ENCODE results near the gene SH3PXD2A.
"Not testable (repeated sequence)": the region's sequence is repeated elsewhere in the genome, so short reads cannot be mapped to it uniquely, and the experiment has no call there.

Gene SH3PXD2A

GRCh38 chr10:103765168-103765567 is 90.2 kb downstream of the SH3PXD2A start:
- DNase-seq, result peak; percentile 90

DNA sequence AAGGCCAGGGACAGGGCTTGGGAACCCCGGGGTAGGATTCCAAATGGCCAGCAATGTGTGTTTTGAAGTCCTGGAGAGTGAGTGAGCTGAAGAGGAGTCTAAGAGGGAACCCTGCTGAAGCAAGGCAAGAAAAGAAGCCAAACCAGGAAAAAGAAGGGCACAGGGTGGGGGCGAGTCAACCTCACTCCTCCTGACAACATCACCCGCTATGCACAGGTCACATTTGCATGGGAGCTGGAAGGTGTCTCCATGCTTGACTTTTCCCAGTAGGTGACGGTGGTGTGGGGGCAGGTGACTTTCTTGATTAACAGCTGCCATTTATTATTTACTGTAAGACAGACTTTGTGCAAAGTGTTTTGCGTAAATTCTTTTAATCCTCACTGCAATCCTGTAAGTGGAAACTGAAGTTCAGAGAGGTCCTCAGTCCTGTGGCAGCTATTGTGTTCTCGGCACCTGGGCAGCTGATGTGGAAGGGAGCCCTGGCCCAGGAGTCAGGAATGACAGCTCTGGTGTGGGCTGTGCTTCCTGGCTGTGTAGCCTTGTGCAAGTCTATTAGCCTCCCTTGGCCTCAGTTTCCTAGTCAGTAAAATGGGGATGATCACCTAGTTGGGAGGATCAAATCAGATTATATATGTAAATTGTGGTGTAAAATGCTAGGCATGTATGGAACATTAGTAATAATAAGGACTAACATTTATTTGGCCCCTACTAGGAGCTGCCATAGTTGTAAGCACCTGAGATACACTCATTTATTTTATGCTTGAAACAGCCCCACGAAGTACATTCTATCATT is 90.9 kb downstream of the SH3PXD2A start:
- no peak for DNase-seq

GRCh38 chr10:103763374-103764202 is 91.8 kb downstream of the SH3PXD2A start:
- DNase-seq, result peak; percentile 52

DNA sequence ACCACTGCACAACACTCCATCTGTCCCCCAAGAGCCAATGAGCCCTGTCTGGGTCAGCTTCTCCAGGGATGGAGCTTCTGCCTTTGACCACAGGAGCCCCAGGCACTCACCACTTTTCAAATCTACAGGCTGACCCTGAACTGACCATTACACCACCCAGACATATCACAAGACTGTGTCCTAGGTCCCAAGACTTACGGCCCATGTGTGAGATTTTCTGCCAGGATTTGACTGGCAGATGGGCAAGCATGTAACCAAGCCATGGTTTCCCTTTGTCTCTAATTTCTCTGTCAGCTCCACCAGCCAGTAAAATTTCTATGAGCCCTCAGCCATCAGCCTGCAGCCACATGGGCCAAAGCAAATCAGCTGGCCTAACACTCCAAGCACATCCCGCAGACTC is 92.5 kb downstream of the SH3PXD2A start:
- no peak for DNase-seq

GRCh38 chr10:103762162-103762561 is 93.2 kb downstream of the SH3PXD2A start:
- no peak for DNase-seq

DNA sequence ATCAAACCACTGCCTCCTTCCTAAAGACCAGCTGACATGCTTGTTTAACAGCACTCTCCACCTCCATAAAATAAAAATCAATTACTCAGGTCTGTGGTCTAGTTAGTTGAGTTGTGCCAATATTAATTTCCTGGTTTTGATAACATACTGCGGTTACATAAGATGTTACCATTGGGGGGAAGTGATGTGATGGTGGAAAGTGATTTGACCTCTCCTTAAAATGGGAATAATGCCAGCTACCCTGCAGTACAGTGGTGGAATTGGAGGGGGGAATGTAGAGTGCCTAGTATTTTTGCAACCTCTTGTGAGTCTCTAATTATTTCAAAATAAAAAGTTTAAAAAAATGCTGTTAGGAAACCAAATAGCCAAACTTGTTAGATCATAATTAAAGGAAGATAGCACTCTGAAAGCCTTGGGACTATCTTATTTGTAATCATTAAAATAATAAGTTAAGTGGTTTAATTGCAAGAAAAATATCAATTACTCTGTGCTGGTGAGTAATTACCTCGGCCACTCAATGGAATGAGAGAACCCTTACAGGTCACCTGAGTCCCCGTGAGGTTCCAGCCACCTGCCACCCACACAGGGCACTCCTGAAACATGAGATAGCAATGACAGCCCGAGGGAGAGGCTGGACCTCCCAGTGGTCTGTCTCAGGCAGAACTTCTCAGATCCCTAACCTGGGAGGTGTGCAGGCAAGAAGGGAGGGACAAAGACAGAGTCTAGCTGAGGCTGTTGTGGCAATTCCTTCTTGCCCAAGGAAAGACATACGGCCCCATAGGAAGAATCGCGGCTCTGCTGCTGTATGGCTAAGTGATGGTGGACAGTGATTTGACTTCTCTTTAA is 94.1 kb downstream of the SH3PXD2A start:
- no peak for DNase-seq

DNA sequence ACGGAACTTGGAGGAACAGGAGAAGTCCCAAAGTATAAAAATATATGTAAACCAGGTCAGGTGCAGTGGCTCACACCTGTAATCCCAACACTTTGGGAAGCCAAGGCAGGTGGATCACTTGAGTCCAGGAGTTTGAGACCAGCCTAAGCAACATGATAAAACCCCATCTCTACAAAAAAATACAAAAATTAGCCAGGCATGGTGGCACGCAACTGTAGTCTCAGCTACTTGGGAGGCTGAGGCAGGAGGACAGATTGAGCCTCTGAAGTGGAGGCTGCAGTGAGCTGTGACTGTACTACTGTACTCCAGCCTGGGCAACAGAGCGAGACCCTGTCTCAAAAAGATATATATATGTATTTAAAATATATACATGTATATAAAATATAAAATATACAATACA is 95.1 kb downstream of the SH3PXD2A start:
- not testable (repeated sequence) for DNase-seq

DNA sequence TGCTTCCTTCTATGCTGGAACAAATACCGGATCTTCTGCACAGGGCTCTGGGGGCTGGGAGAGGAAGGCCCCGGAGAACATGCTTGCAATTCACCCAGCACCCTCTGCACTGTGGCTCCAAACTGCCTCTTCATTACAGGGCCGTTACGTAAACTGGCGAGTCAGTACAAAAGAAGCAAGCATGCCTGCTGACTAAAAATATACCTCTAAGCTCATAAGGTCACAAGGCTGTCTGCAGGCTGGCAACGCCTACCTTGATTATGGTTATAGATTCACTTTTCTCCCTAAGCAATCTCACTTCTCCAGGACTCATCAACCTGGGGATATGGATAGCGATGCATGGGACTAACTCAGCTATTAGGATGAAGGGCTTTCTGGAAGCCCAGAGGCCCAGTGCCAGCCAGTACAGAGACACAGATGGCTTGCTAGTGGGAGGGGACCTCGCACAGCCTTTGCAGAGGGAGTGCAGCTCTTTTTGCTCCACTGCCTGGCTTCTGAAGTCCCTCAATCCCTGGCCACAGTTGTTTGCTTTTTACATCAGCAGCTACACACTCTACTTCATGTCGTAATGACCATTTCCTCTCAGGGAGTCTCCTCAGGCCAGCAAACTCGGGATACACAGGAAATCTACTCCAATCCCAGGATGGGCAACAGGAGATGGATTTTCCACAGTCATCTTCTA is 96.1 kb downstream of the SH3PXD2A start:
- DNase-seq, result peak; percentile 71

DNA sequence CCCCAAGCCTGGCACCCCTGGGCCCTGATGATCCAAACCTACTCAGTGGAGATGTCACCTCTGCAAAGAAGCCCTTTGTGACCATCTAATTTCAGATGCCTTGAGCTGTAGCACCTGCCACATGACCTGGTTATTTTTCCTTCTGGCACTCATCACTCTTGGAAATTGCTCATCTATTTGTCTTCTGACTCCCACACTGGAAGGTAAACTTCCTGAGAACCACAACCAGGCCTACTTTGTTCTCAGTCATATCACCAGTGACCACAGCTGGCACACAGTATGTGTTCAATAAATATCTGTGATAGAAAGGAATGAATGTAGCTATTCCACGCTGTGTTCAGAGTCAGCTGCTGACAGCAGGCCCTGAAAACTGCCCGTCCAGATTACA is 97.1 kb downstream of the SH3PXD2A start:
- peak; percentile 38 for DNase-seq

DNA sequence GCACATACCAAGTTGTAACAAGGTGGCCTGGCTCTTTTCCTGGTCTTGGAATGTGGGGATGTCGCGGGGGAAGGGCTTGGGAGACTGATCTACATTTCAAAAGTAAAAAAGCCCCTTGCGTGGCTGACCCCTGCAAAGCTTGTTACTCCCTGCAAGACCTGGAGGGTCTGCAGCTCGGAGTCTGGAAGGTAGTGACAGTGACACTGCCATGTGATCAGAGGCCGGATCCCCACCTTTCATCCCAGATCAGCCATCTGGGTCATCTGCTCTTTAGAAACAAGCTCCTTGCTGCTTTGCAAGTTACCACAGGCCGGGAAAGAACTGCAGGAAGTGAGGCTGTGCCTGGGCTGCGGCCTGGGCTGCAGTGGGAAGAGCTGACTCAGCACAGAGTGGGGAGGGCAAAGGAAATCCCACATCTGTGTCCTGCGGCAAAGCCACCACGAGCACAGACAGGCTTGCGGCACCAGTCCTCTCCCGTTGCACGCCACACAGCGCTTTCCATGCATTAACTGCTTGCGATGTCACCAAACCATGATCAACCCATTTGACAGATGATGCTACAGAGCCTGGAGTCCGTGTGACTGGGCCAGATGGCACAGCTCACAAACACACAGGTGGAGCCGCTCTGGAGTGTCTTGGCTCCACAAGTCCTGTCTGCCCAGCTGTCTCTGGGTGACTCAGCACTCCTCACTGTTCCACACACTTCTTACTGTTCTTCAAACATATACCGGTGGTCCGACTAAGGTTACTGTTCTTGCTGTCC is 97.7 kb downstream of the SH3PXD2A start:
- peak; percentile 81 for DNase-seq

DNA sequence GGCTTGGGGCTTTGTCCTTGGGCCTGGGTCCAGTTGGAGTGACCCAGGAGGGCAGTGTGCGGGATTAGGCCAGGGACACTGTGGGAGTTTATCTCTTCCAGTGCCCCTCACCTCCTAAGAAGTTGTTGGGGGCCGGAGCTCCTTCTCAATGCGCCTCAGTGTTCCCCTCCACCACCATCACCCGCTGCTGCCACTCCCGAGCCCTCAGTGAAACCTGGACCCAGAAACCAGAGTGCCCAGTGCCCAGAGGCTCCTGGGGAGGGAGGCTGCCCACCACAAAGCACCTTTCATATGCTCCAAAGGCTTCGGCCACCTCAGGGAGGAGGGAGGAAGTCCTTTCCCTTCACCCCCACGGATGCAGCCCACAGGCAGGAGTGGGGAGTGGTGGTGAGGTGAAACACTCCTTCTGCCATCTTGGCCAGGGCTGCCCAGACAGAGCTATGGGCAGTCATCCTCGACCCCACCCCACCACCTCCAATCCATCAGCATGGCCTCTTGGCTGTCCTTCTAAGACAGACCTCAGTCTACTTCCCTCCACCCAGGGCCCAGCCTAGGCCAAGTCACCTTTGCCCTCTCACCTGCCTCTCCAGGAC is 99.0 kb downstream of the SH3PXD2A start:
- DNase-seq, result no peak

DNA sequence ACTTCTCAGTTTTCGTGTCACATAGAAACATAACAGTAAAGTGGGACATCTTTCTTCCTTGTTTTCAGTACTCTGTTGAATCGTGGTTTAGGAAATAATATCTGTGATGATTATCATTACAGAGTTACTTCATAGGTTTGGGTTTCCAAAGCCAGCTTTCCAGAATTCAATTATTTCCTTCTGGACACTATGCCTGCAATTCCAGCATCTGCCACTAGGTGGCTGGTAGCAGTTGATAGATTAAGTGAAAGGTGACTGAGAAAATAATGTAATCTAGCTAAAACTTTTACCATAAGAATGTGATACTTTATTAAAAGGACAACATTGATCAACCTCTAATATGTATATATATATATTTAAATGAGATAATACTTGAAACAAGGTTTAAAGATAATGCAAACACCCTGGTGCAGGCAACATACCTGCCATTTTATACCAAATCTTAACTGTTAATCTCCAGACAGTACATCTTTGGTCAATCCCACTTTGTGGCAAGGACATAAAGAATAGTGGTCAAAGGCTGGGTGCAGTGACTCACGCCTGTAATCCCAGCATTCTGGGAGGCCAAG is 102.6 kb downstream of the SH3PXD2A start:
- DNase-seq, result no peak

DNA sequence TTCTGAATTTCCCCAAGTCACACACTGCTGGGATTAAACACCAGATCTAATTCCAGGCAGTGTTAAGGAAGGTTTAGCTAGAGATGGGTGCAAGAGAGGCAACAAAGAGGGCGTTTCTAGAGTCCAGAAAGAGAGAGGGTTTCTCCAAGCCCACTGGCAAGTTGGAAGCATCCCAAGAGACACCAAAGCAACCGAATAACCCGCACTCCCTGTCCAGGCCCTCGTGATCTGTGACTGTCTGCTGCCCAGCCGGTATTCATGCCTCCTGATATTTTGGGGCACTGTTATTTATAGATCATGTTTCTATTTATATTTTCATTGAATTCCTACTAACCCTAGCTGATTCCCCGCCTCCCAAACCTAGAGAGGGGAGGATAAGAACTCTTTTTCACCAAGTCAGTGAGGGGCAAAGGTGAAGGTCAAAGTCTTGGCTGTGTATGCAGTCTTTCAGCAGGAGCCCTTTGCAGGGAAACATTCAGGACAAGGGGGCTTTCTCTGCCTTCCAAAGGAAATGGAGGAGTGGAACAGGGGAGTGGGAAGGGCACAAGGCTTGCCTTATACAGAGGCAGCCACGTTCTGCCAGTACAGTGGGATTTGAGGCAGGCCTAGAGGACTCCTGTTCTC is 103.6 kb downstream of the SH3PXD2A start:
- no peak for DNase-seq

- DNase-seq, result no peak
Measured at GRCh38 chr10:103750836-103751235, 104.5 kb downstream of the SH3PXD2A start.

DNA sequence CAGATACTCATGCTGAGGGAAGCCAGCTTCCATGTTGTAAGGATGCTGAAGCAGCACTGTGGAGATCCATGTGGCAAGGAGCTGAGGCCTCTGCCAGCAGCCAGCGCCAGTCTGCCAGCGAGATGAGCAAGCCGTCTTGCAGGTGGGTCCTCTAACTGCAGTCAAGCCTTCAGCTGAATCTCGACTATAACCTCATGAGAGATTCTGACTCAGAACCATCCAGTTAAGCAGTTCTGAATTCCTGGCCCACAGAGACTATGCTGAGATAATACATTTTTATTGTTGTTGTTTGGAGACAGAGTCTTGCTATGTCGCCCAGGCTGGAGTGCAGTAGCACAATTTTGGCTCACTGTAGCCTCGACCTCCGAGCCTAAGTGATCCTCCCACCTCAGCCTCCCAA is 105.6 kb downstream of the SH3PXD2A start:
- no peak for DNase-seq

DNA sequence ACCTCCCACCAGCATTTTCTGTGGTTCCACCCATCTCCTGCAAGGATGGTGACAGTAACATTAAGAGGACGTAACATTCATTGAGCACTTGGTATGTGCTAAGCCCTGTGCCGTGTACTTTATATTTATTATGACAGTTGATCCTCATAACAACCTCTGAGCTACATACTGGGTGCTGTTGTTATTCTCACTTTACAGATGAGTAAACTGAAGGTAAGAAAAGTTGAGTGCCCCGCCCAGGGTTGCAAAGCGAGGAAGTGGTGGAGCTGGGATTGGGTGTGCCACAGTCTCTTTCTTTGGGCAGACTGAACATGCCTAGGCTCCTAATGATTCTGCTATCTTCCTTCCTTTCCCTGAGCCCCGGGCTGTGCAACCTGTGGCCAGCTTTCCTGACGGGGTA is 107.4 kb downstream of the SH3PXD2A start:
- DNase-seq, result no peak

- no peak for DNase-seq
Measured at GRCh38 chr10:103747193-103747865, 108.0 kb downstream of the SH3PXD2A start.

DNA sequence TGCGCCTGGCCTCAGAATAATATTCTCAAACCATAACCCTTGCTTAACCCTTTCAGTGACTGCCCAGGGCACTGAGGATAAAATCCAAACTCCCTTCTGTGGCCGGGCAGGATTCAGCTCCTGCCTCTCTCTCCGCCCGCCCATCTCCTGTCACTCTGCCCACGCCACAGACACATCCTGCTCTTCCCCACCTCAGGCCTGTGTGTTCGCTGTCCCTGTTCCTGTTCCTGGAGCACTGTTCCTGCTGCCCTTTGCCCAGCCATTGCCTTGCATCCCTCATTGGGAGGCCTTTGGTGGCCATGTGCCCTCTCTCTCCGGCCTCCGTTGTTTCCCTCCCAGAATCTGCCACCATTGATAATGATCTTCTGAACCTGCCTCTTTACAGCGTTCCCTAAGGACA is 108.8 kb downstream of the SH3PXD2A start:
- no peak for DNase-seq

GRCh38 chr10:103745341-103746247 is 109.8 kb downstream of the SH3PXD2A start:
- DNase-seq, result peak; percentile 41

Data from EL (cell line).